Astrocyte of the spinal cord (primary cell): ENCODE results near the gene CIITA.
A peak's percentile ranks its signal among the peaks of the same experiment; 100 is the strongest.

ENCODE experiments used
- DNase-seq: peaks from one replicate; pipeline ENCODE4 v3.0.0; 2011; ENCODE audit warnings: low read depth, low spot score
- H3K4me3 ChIP-seq: 2 replicates; pipeline ENCODE4 v1.5.1; 2011; ENCODE audit warnings: low read depth, mild to moderate bottlenecking, low read length, moderate library complexity
- in situ Hi-C: cut with HindIII; loops from 2 replicates; pipeline ENCODE4 v1.10.0; 2017; ENCODE audit warnings: low sequenced_read_pairs
- TF ChIP-seq, protein P1 (sequence below): IDR thresholded peaks from 2 replicates; pipeline ENCODE4 v1.5.1; 2012; ENCODE audit warnings: low read depth, mild to moderate bottlenecking, low read length, inconsistent platforms

The CIITA gene

DNA sequence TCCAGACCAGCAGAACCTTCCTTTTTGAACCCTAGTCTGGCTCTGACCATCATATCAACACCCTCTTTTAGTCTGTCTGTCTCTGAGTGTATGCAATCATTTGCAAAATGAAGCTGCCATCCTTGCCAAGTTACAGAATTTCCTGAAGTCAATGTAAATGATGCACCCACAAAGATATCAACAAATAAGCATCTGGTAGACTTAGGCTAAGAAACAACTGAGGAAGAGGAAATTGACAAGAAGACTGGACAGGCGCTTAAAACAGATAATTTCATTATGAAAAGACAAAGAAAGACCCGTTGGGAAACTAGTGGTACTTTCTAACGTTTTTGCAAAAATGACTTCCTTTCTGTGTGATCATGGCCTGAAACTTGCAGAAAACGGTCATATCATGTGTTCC lies 24.7 kb upstream of the CIITA start:
- no peak overlapping the region for H3K4me3 ChIP-seq
- no peak for DNase-seq
- TF ChIP-seq, protein P1, sequence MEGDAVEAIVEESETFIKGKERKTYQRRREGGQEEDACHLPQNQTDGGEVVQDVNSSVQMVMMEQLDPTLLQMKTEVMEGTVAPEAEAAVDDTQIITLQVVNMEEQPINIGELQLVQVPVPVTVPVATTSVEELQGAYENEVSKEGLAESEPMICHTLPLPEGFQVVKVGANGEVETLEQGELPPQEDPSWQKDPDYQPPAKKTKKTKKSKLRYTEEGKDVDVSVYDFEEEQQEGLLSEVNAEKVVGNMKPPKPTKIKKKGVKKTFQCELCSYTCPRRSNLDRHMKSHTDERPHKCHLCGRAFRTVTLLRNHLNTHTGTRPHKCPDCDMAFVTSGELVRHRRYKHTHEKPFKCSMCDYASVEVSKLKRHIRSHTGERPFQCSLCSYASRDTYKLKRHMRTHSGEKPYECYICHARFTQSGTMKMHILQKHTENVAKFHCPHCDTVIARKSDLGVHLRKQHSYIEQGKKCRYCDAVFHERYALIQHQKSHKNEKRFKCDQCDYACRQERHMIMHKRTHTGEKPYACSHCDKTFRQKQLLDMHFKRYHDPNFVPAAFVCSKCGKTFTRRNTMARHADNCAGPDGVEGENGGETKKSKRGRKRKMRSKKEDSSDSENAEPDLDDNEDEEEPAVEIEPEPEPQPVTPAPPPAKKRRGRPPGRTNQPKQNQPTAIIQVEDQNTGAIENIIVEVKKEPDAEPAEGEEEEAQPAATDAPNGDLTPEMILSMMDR: no peak
- in situ Hi-C loops: no loop called here

DNA sequence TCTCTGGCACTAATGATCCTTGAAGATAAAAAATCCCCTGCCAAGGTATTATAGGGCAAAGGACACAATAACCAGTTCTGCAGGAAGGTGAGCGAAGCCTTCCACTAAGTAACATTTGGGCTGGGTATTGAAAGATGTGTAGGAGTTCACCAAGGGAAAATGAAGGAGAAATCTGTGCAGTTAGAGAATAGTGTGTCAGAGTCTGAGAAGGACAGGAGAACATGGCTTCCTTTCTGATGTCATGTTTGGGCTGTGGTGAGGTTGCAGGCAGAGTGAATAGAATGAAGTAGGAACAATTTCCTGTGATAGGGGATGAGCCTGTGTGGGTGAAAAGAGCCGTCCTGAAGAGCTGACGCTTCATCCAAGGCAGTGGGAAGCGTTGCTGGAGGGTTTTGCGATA lies 24.1 kb upstream of the CIITA start:
- TF ChIP-seq, protein P1: no peak
- DNase-seq: no peak
- no peak overlapping the region for H3K4me3 ChIP-seq
- in situ Hi-C loops: no loop called here

DNA sequence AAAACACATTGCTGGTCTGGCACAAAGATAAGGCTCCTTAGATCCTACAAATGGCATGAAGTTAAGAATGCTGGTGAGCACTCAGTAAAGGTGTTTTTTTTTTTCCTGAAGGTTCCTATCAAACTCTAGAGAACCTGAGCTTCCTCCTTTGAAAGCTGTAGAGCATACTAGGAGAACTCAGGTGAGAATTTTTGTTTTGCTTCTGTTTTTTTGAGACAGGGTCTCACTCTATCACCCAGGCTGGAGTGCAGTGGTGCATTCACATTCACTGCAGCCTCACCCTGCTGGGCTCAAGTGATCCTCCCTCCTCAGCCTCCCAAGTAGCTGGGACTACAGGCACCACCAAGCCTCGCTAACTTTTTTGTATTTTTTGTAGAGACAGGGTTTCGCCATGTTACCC lies 21.0 kb upstream of the CIITA start:
- no peak for DNase-seq
- TF ChIP-seq, protein P1: no peak
- in situ Hi-C loops: no loop called here
- no peak overlapping the region for H3K4me3 ChIP-seq

DNA sequence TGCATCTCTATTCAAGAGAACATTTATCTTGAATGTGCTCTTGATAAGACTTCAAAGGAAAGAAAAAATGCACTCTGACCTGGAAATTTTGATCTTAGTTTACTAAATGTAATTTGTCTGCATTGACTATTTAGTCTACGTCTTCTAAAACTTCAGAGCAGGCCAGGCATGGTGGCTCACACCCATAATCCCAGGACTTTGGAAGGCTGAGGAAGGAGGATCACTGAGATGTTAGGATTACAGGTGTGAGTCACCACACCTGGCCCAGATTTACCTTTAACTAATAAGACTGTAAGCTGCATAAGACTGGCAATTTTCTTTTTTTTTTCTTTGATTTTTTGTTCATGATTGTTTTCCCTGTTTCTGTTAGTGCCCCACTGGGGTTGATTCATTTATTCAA lies 18.8 kb upstream of the CIITA start:
- in situ Hi-C loops: no loop called here
- TF ChIP-seq, protein P1: no peak
- no peak overlapping the region for H3K4me3 ChIP-seq
- DNase-seq: no peak

DNA sequence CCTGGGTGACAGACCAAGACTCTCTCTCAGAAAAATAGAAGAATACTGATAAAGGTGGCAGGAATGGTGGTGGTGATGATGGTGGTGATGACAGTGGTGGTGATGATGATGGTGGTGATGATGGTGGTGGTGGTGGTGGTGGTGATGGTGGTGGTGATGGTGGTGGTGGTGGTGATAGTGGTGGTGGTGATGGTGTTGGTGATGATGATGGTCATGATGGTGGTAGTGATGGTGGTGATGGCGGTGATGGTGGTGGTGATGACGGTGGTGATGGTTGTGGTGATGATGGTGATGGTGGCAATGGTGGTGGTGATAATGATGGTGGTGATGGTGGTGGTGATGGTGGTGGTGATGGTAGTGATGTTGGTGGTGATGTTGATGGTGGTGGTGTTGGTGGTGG lies 18.0 kb upstream of the CIITA start:
- DNase-seq: no peak
- no peak overlapping the region for H3K4me3 ChIP-seq
- TF ChIP-seq, protein P1: no peak
- in situ Hi-C loops: no loop called here

DNA sequence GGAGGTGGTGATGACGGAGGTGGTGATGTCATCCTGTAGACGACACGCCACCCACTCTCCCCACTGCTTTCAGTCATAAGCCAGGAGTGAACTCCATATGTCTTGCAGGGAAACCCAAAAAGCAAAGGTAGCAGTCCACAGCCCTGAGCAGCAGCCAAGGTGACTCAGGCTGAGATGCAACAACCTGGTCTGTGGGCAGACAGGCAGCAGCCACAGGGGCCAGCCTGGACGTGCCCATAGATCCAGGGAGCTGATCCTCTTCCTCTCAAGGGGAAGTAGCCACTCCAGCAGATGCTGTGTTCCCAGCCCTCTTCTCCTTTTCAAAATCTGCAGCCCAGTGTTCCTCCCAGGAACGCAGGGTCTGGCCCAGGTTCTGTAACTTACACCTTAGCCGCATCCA lies 17.3 kb upstream of the CIITA start:
- DNase-seq: no peak
- TF ChIP-seq, protein P1: no peak
- H3K4me3 ChIP-seq: no peak overlapping the region
- in situ Hi-C loops: no loop called here

DNA sequence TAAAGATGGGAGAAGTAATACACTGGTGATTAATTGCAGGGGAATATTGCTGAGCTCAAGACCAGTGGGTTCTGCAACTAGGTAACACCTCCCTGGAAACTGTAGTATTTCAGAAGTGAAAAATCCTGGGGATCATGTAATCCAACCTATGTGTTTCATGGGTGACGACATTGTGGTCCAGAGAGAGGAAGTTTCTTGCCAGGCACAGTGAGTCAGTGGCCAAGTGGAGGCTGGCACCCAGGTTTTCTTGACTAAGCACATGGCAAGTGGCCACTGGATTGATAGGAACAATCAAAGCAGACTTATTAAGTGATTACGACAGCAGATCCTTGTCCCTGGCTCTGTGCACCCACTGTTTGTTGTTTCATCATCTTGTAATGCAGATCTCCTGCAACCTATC lies 14.6 kb upstream of the CIITA start:
- DNase-seq: peak; percentile 92
- TF ChIP-seq, protein P1: no peak
- in situ Hi-C loops: no loop called here
- H3K4me3 ChIP-seq: no peak overlapping the region
